ENCODE measurements around the gene FBXO24. TPM values are rescaled to one million over a fixed set of nuclear protein-coding genes. Genes with fewer than 3 reads are reported as not detected.

The FBXO24 gene
- total and polyA plus RNA-seq, 9 of the 15 experiments (the other 6 are each of a cell fraction or from before 2014, with no cell fraction given) = 0.17 to 0.95 (median 0.50) TPM

GRCh38 chr7:100604028-100604975 lies 18.2 kb downstream of the FBXO24 start (continued):
- TF ChIP-seq REST (IDR thresholded peaks at IDR 0.05; ENCODE audit: borderline replicate concordance) = peak; percentile 70
- TF ChIP-seq REST (CRISPR knock-in tag; IDR thresholded peaks at IDR 0.05; ENCODE audit: low read depth) = peak; percentile 72; the same call in 1 of the 2 replicates
- TF ChIP-seq DLX4 (CRISPR knock-in tag; IDR thresholded peaks at IDR 0.05) = no peak
- TF ChIP-seq NCOA6 (IDR thresholded peaks at IDR 0.05) = no peak
- TF ChIP-seq MTA1 (IDR thresholded peaks at IDR 0.05; ENCODE audit: borderline replicate concordance) = peak; percentile 60; the same call in 1 of the 2 replicates
- no peak for TF ChIP-seq ZNF23 (CRISPR knock-in tag; IDR thresholded peaks at IDR 0.05)
- no peak for TF ChIP-seq PTBP1 (IDR thresholded peaks at IDR 0.05; ENCODE audit: low read depth, low read length)
- TF ChIP-seq PHB (CRISPR knock-in tag; IDR thresholded peaks at IDR 0.05) = peak; percentile 16; the same call in 1 of the 2 replicates
- TF ChIP-seq TRIM25 (IDR thresholded peaks at IDR 0.05; ENCODE audit: borderline replicate concordance) = no peak
- no peak for TF ChIP-seq JUNB (CRISPR knock-in tag; conservative IDR thresholded peaks at IDR 0.05)
- no peak for TF ChIP-seq PRMT5 (CRISPR knock-in tag; IDR thresholded peaks at IDR 0.05)
- no peak for TF ChIP-seq IRF2 (CRISPR knock-in tag; IDR thresholded peaks at IDR 0.05)
- no peak for TF ChIP-seq HNRNPK (IDR thresholded peaks at IDR 0.05; ENCODE audit: low read depth, low read length, poor library complexity, severe bottlenecking)
- no peak for TF ChIP-seq ZNF785 (CRISPR knock-in tag; IDR thresholded peaks at IDR 0.05)
- TF ChIP-seq ZNF444 (CRISPR knock-in tag; IDR thresholded peaks at IDR 0.05) = no peak
- TF ChIP-seq MNT (conservative IDR thresholded peaks at IDR 0.05) = peak; percentile 63 to 77; a peak in 3 of 4 replicates
